Activated CD4-positive, CD25-positive, alpha-beta regulatory T cell (primary cell): ENCODE data around the gene PDCD11.
A peak's percentile ranks its signal among the peaks of the same experiment; 100 is the strongest.
"Not testable (repeated sequence)": the region's sequence is repeated elsewhere in the genome, so short reads cannot be mapped to it uniquely, and the experiment has no call there.

Experiments used
- DNase-seq, 4 experiments: peaks; one replicate each; lab custom pipeline; 2025; lab: John Stamatoyannopoulos, UW

PDCD11 gene

GRCh38 chr10:103396067-103396788 lies at the start of gene PDCD11, which contains the start of gene ATP5MK:
Gene PDCD11, plus strand, starts transcription at chr10:103396626. Its CDS starts 1,801 bp downstream, at chr10:103398427.
Gene ATP5MK, minus strand, starts transcription at chr10:103396475. Its CDS starts 4,018 bp downstream, at chr10:103392457.
- peak; percentile 87 to 94 (median 90) for DNase-seq

- no peak for DNase-seq
Measured at GRCh38 chr10:103350175-103350516, 46.3 kb upstream of the PDCD11 start.

- DNase-seq: peak; percentile 38 to 53 (median 41)
Measured at GRCh38 chr10:103350517-103351260, 45.7 kb upstream of the PDCD11 start, which contains the start of gene PCGF6. Gene PCGF6, minus strand, starts transcription at chr10:103351140. Its CDS starts 74 bp downstream, at chr10:103351066.

GRCh38 chr10:103353281-103353680 lies 43.1 kb upstream of the PDCD11 start:
- DNase-seq: no peak

- DNase-seq: not testable (repeated sequence)
Measured at GRCh38 chr10:103354567-103354966, 41.9 kb upstream of the PDCD11 start.

- DNase-seq: no peak
Measured at GRCh38 chr10:103355906-103356599, 40.4 kb upstream of the PDCD11 start.

- DNase-seq: not testable (repeated sequence)
Measured at GRCh38 chr10:103359493-103359892, 36.9 kb upstream of the PDCD11 start.

GRCh38 chr10:103360791-103361190 lies 35.6 kb upstream of the PDCD11 start:
- not testable (repeated sequence) for DNase-seq

GRCh38 chr10:103367379-103367781 lies 29.0 kb upstream of the PDCD11 start:
- DNase-seq: no peak

GRCh38 chr10:103367782-103368518 lies 28.5 kb upstream of the PDCD11 start, which contains the start of gene TAF5:
Gene TAF5, plus strand, starts transcription at chr10:103367976. Its CDS starts 14 bp downstream, at chr10:103367990.
- DNase-seq: peak; percentile 63 to 80 (median 74)

- DNase-seq: no peak
Measured at GRCh38 chr10:103373544-103373943, 22.9 kb upstream of the PDCD11 start.

- no peak for DNase-seq
Measured at GRCh38 chr10:103374263-103374662, 22.2 kb upstream of the PDCD11 start.

- no peak for DNase-seq
Measured at GRCh38 chr10:103382769-103383168, 13.7 kb upstream of the PDCD11 start.

GRCh38 chr10:103394180-103394579 lies 2.2 kb upstream of the PDCD11 start:
- no peak for DNase-seq

- no peak for DNase-seq
Measured at GRCh38 chr10:103395754-103396066, 716 bp upstream of the PDCD11 start.

GRCh38 chr10:103396789-103397087 lies 312 bp downstream of the PDCD11 start:
- DNase-seq: no peak

GRCh38 chr10:103397191-103397825 lies 882 bp downstream of the PDCD11 start:
- no peak for DNase-seq

GRCh38 chr10:103413564-103413963 lies 17.1 kb downstream of the PDCD11 start:
- no peak for DNase-seq

- DNase-seq: no peak
Measured at GRCh38 chr10:103415581-103415980, 19.2 kb downstream of the PDCD11 start.

- DNase-seq: peak in 3 of 4 experiments; percentile 18 to 29 (median 25)
Measured at GRCh38 chr10:103416436-103417147, 20.2 kb downstream of the PDCD11 start.

GRCh38 chr10:103417148-103417469 lies 20.7 kb downstream of the PDCD11 start:
- DNase-seq: not testable (repeated sequence)
